Keratinocyte (primary cell): ENCODE data around the gene METTL2B. TPM values are rescaled to one million over a fixed set of nuclear protein-coding genes. Genes with fewer than 3 reads are reported as not detected.
A peak's percentile ranks its signal among the peaks of the same experiment; 100 is the strongest.
"Not testable (repeated sequence)": the region's sequence is repeated elsewhere in the genome, so short reads cannot be mapped to it uniquely, and the experiment has no call there.

ENCODE experiments used
- DNase-seq: peaks from one replicate; pipeline ENCODE4 v3.0.0-alpha.2; 2011; ENCODE audit warnings: low read depth, missing footprints, low spot score
- FAIRE-seq: peaks from 2 replicates; lab custom pipeline; 2011; peaks lifted over from hg19 to GRCh38; lab: Jason Lieb, UNC
- H2AFZ ChIP-seq: 2 replicates; pipeline ENCODE4 v1.6.0; 2012; ENCODE audit warnings: low read length, control low read depth, inconsistent platforms; ENCODE audit not compliant: control insufficient read depth
- H3K27ac ChIP-seq: 2 replicates; pipeline ENCODE4 v1.5.1; 2011; ENCODE audit warnings: low read length; ENCODE audit not compliant: control insufficient read depth, insufficient read depth
- H3K27me3 ChIP-seq: 3 replicates; pipeline ENCODE4 v1.6.0; 2011; ENCODE audit warnings: low read length; ENCODE audit not compliant: control insufficient read depth, insufficient read depth; ENCODE audit errors: extremely low read depth
- H3K36me3 ChIP-seq, 2 experiments: 2 replicates in 1 of 2; 3 replicates in 1 of 2; pipeline ENCODE4 v1.5.1; 2011; ENCODE audit warnings: low read length in 2 of 2, mild to moderate bottlenecking in 1 of 2; ENCODE audit not compliant: control insufficient read depth in 2 of 2, insufficient read depth in 2 of 2; ENCODE audit errors: extremely low read depth in 1 of 2
- H3K4me1 ChIP-seq: 3 replicates; pipeline ENCODE4 v1.5.1; 2011; ENCODE audit warnings: low read length; ENCODE audit not compliant: control insufficient read depth, insufficient read depth; ENCODE audit errors: extremely low read depth
- H3K4me2 ChIP-seq: 3 replicates; pipeline ENCODE4 v1.6.0; 2011; ENCODE audit warnings: low read depth, low read length; ENCODE audit not compliant: control insufficient read depth, insufficient read depth; ENCODE audit errors: extremely low read depth
- H3K4me3 ChIP-seq, 3 experiments: fragments of 200-600 bp in 1 of 3; sonication (generic) in 1 of 3; 2 replicates in 2 of 3; 3 replicates in 1 of 3; pipeline ENCODE4 v1.5.1; 2011 to 2016; ENCODE audit warnings: low read length in 3 of 3, mild to moderate bottlenecking in 3 of 3, control low read depth in 2 of 3, inconsistent platforms in 1 of 3, low read depth in 1 of 3, mixed read lengths in 1 of 3, mixed run types in 1 of 3, moderate library complexity in 1 of 3; ENCODE audit not compliant: control insufficient read depth in 2 of 3, insufficient read depth in 2 of 3; ENCODE audit errors: extremely low read depth in 1 of 3
- H3K79me2 ChIP-seq: 2 replicates; pipeline ENCODE4 v1.6.0; 2012; ENCODE audit warnings: low read length; ENCODE audit not compliant: control insufficient read depth, insufficient read depth
- H3K9ac ChIP-seq: 3 replicates; pipeline ENCODE4 v1.6.0; 2011; ENCODE audit warnings: low read length; ENCODE audit not compliant: control insufficient read depth, insufficient read depth; ENCODE audit errors: extremely low read depth
- H3K9me1 ChIP-seq: 3 replicates; pipeline ENCODE4 v1.6.0; 2011; ENCODE audit warnings: low read length; ENCODE audit not compliant: control insufficient read depth, insufficient read depth; ENCODE audit errors: extremely low read depth
- H3K9me3 ChIP-seq: 2 replicates; pipeline ENCODE4 v1.5.1; 2012; ENCODE audit warnings: low read depth, low read length; ENCODE audit not compliant: control insufficient read depth
- H4K20me1 ChIP-seq: 3 replicates; pipeline ENCODE4 v1.6.0; 2011; ENCODE audit warnings: low read length; ENCODE audit not compliant: control insufficient read depth, insufficient read depth; ENCODE audit errors: extremely low read depth
- CTCF ChIP-seq, 3 experiments: IDR thresholded peaks in 1 of 3; conservative IDR thresholded peaks in 1 of 3; optimal IDR thresholded peaks in 1 of 3; 2 replicates in 2 of 3; 3 replicates in 1 of 3; pipeline versions ENCODE3 to v1.5.1; 2011; ENCODE audit warnings: low read length in 3 of 3, mild to moderate bottlenecking in 3 of 3, moderate library complexity in 2 of 3, control low read depth in 1 of 3, inconsistent platforms in 1 of 3; ENCODE audit not compliant: insufficient read depth in 2 of 3; ENCODE audit errors: extremely low read depth in 1 of 3
- dilution Hi-C: fragments of 300-500 bp; cut with MboI; formaldehyde crosslinking; loops from one replicate; pipeline ENCODE4 v1.7.0; 2020; ENCODE audit warnings: low sequenced_read_pairs; ENCODE audit not compliant: extremely low pct_ligation_motif_present
- polyA plus RNA-seq, 5 experiments: library from polyadenylated mRNA; depleted of rRNA in 3 of 5; stranded (reverse) in 3 of 5; stranded (forward) in 1 of 5; unstranded in 1 of 5; fragments of >200 nt; gene quantifications; 1 replicate in 1 of 5; 2 replicates in 3 of 5; 3 replicates in 1 of 5; pipeline versions ENCODE4 v1.2.1 to v1.2.3, GENCODE V29; 2011 to 2012; ENCODE audit warnings: missing spikeins in 2 of 5, low read depth in 1 of 5, low replicate concordance in 1 of 5

The METTL2B gene
- polyA plus RNA-seq, 1 donor (not counting 4 experiments of a cell fraction or from before 2014, with no cell fraction given): 30.7 TPM

GRCh38 chr7:128537410-128537809 lies 60.9 kb downstream of the METTL2B start:
- H2AFZ ChIP-seq, DNase-seq, H3K4me3 ChIP-seq, H3K27ac ChIP-seq, H3K36me3 ChIP-seq, H3K9me3 ChIP-seq, H3K27me3 ChIP-seq, H3K4me2 ChIP-seq, H3K9ac ChIP-seq, H3K4me1 ChIP-seq, H4K20me1 ChIP-seq, H3K9me1 ChIP-seq, dilution Hi-C loops: not testable (repeated sequence)
- peak; percentile 58 for FAIRE-seq
- H3K79me2 ChIP-seq: peaks cover 72% of the 10 kb centered on the region
- TF ChIP-seq CTCF (optimal IDR thresholded peaks at IDR 0.05 in 1 of 3, IDR thresholded peaks at IDR 0.05 in 1 of 3, conservative IDR thresholded peaks at IDR 0.05 in 1 of 3; ENCODE audit: extremely low read depth in 1 of 3, insufficient read depth in 2 of 3, low read length in 3 of 3): peak in 1 of 3 experiments; percentile 12

- peaks cover 71% of the 10 kb centered on the region for H3K79me2 ChIP-seq
- H3K27ac ChIP-seq, H3K27me3 ChIP-seq, H3K36me3 ChIP-seq, H4K20me1 ChIP-seq, H3K4me1 ChIP-seq, DNase-seq, H3K9me1 ChIP-seq, H3K4me2 ChIP-seq, H3K9me3 ChIP-seq, dilution Hi-C loops, H3K4me3 ChIP-seq, FAIRE-seq, H3K9ac ChIP-seq, H2AFZ ChIP-seq: not testable (repeated sequence)
Measured at GRCh38 chr7:128542530-128542929, 66.0 kb downstream of the METTL2B start.

GRCh38 chr7:128543300-128543699 lies 66.8 kb downstream of the METTL2B start:
- H3K4me2 ChIP-seq, FAIRE-seq, DNase-seq, H3K9me1 ChIP-seq, H4K20me1 ChIP-seq, H3K27me3 ChIP-seq, H3K36me3 ChIP-seq, H3K4me1 ChIP-seq, H3K9me3 ChIP-seq, H3K9ac ChIP-seq, H3K27ac ChIP-seq, H3K4me3 ChIP-seq, H2AFZ ChIP-seq, dilution Hi-C loops: not testable (repeated sequence)
- H3K79me2 ChIP-seq: peaks cover 76% of the 10 kb centered on the region

GRCh38 chr7:128546319-128546851 lies 69.8 kb downstream of the METTL2B start:
- H3K27me3 ChIP-seq, H3K4me2 ChIP-seq, H3K9me1 ChIP-seq, dilution Hi-C loops, H3K9me3 ChIP-seq, FAIRE-seq, H3K36me3 ChIP-seq, H2AFZ ChIP-seq, DNase-seq, H3K4me3 ChIP-seq, H4K20me1 ChIP-seq, H3K27ac ChIP-seq, H3K9ac ChIP-seq, H3K4me1 ChIP-seq: not testable (repeated sequence)
- H3K79me2 ChIP-seq: peaks cover 68% of the 10 kb centered on the region
